Peyer's patch (tissue), 4 donors: Measurements from ENCODE around the gene HJURP. TPM values are rescaled to one million over a fixed set of nuclear protein-coding genes. Genes with fewer than 3 reads are reported as not detected.
A peak's percentile ranks its signal among the peaks of the same experiment; 100 is the strongest.

Source experiments
- DNase-seq, 3 donors: peaks; one replicate each; pipeline ENCODE4 v3.0.0-alpha.2; 2017 to 2019
- H3K27ac ChIP-seq, 4 donors: fragments of 200-600 bp; sonication (generic); one replicate each; pipeline ENCODE4 v1.5.1; 2016 to 2019
- H3K27me3 ChIP-seq, 2 donors: fragments of 200-600 bp; sonication (generic); one replicate each; pipeline ENCODE4 v1.5.1; 2019
- H3K36me3 ChIP-seq, 3 donors: fragments of 200-600 bp; sonication (generic); one replicate each; pipeline ENCODE4 v1.5.1; 2016 to 2019
- H3K4me1 ChIP-seq, 4 donors: fragments of 200-600 bp; sonication (generic); one replicate each; pipeline ENCODE4 v1.5.1; 2016 to 2019
- H3K4me3 ChIP-seq, 4 donors: fragments of 200-600 bp; sonication (generic); 1 replicate in 3 of 4; 2 replicates in 1 of 4; pipeline ENCODE4 v1.5.1; 2016 to 2019; ENCODE audit warnings: mild to moderate bottlenecking in 1 of 4
- H3K9me3 ChIP-seq, 4 donors: fragments of 200-600 bp; sonication (generic); one replicate each; pipeline ENCODE4 v1.5.1; 2016 to 2019; ENCODE audit warnings: mild to moderate bottlenecking in 1 of 4
- CTCF ChIP-seq, 6 experiments: fragments of 450-650 bp in 4 of 6; fragments of 200-600 bp in 2 of 6; sonication (generic) in 1 of 6; IDR thresholded peaks; one replicate each; pipeline ENCODE4 v1.5.1; 2017 to 2019; ENCODE audit warnings: antibody characterized with exemption in 6 of 6, mild to moderate bottlenecking in 3 of 6, moderate library complexity in 1 of 6
- POLR2A ChIP-seq, 2 donors: fragments of 450-650 bp; IDR thresholded peaks; one replicate each; pipeline ENCODE4 v1.5.1; 2017; ENCODE audit warnings: antibody characterized with exemption in 2 of 2, mild to moderate bottlenecking in 2 of 2, moderate library complexity in 2 of 2
- total RNA-seq, 4 donors: library from RNA; depleted of rRNA; stranded (reverse); fragments of >200 nt; gene quantifications; one replicate each; pipeline ENCODE4 v1.1.0, GENCODE V29; 2016

HJURP gene
- total RNA-seq, 4 donors from 2014 or later: 2.1 to 10.7 (median 6.1) TPM

- peak in 2 of 3 donors; percentile 26 to 42 for DNase-seq
These were observed 25.7 kb downstream of the HJURP start for GRCh38 chr2:233828546-233829192.

DNA sequence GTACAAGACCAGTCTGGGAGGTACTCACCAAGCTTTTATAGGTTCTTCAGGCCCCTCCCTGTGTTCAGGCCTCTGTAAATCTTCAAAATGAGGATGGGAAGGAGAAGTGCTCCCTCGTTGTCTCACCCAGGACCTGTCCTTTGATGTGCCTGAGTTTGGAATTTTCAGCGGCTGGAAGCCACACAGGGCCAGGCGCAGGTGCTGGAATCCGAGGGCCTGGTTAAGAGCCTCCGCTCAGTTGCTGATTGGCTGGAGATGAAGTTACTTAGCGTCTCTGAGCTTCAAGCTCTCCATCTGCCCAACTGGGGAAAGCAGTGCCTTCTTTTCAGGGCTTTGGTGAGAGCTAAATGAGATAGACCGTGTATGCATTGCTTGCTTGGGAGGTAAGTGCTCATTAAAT lies 30.0 kb downstream of the HJURP start:
- no peaks in the 10 kb centered on the region for H3K27me3 ChIP-seq
- peak in 2 of 3 donors; percentile 17 to 23 for DNase-seq
- TF ChIP-seq POLR2A (IDR thresholded peaks at IDR 0.05): no peak
- TF ChIP-seq CTCF (IDR thresholded peaks at IDR 0.05): no peak

More at GRCh38 chr2:233828546-233829192, 25.7 kb downstream of the HJURP start:
- H3K36me3 ChIP-seq: no peaks in the 10 kb centered on the region
- TF ChIP-seq POLR2A (IDR thresholded peaks at IDR 0.05): no peak
- no peak for TF ChIP-seq CTCF (IDR thresholded peaks at IDR 0.05)
- H3K4me3 ChIP-seq: no peak overlapping the region
- H3K27ac ChIP-seq: no peak overlapping the region
- H3K4me1 ChIP-seq: peaks cover 0 to 5% (median 0%) of the 10 kb centered on the region in 4 donors
- no peaks in the 10 kb centered on the region for H3K27me3 ChIP-seq
- no peaks in the 10 kb centered on the region for H3K9me3 ChIP-seq

DNA sequence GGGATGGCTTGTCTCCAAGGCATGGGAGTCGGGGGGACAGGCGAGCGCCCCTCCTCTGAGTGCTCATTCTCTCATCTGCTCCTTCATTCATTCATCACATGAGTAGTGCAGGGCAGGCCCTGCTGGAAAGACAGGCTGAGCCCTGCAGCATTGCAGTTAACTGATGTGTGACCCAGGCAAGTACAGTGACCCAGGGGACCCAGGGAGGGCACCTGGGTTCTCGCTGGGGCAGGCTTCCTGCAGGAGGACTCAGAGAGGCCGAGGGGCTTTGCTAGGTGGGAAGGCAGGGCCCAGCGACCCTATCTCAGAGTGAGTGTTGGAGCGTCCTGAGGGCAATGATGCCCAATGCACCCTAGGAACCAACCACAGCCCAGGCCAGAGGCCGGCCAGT lies 30.6 kb downstream of the HJURP start:
- TF ChIP-seq CTCF (IDR thresholded peaks at IDR 0.05) (no peak), POLR2A (IDR thresholded peaks at IDR 0.05) (no peak)
- H3K9me3 ChIP-seq: no peaks in the 10 kb centered on the region
- H3K36me3 ChIP-seq: no peaks in the 10 kb centered on the region
- no peaks in the 10 kb centered on the region for H3K27me3 ChIP-seq
- H3K4me3 ChIP-seq: no peak overlapping the region
- peak in 1 of 3 donors; percentile 34 for DNase-seq
- no peak overlapping the region for H3K27ac ChIP-seq
- no peaks in the 10 kb centered on the region for H3K4me1 ChIP-seq

More for the DNA sequence above, 30.0 kb downstream of the HJURP start:
- Histone ChIP-seq H3K9me3 (no peaks in the 10 kb centered on the region), H3K27ac (no peak overlapping the region), H3K4me1 (no peaks in the 10 kb centered on the region), H3K36me3 (no peaks in the 10 kb centered on the region), H3K4me3 (no peak overlapping the region)

GRCh38 chr2:233822781-233823730 lies 31.3 kb downstream of the HJURP start:
- H3K36me3 ChIP-seq: no peaks in the 10 kb centered on the region
- no peaks in the 10 kb centered on the region for H3K9me3 ChIP-seq
- no peak overlapping the region for H3K4me3 ChIP-seq
- peak in 2 of 3 donors; percentile 65 to 77 for DNase-seq
- peak overlapping the region in 1 of 4 donors; percentile 3 for H3K27ac ChIP-seq
- no peak for TF ChIP-seq CTCF (IDR thresholded peaks at IDR 0.05)
- TF ChIP-seq POLR2A (IDR thresholded peaks at IDR 0.05): no peak
- no peaks in the 10 kb centered on the region for H3K4me1 ChIP-seq
- no peaks in the 10 kb centered on the region for H3K27me3 ChIP-seq

DNA sequence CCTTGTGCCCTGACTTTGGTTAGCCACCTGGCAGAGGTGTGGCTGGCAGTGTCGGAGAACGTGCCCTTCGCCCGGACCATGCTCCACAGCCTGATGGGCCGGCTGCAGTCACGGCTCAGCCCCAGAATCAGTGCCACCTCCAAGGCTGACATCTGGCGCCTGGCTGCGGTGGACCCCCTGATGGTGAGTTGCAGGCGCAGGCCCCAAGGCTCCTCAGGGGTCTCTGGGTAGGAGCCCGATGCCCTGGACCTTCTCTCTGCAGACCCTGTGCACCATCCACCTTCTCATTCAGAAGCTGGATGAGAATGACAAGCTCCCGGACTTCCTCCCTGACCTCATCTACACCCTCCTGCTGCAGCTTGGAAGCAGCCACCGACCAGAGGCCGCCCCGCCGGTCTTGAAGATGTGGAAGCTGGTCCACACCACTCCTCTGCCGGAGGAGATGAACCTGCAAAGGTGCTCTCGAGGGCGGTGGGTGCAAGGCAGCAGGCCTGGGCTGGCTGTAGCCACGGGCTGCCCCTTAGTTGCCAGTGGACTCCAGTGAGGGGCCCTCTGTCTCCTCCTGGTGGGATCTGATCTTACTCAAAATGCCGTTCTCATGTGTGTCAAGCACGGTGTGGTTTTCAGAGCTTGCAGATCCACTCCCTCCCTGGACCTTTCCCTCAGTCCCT lies 32.1 kb downstream of the HJURP start:
- H3K27me3 ChIP-seq: no peaks in the 10 kb centered on the region
- H3K4me3 ChIP-seq: no peak overlapping the region
- peak overlapping the region in 1 of 4 donors; percentile 19 for H3K27ac ChIP-seq
- peak in 2 of 3 donors; percentile 56 to 67 for DNase-seq
- TF ChIP-seq CTCF (IDR thresholded peaks at IDR 0.05): no peak
- no peak for TF ChIP-seq POLR2A (IDR thresholded peaks at IDR 0.05)
- no peaks in the 10 kb centered on the region for H3K36me3 ChIP-seq
- H3K4me1 ChIP-seq: no peaks in the 10 kb centered on the region
- no peaks in the 10 kb centered on the region for H3K9me3 ChIP-seq
